ENCODE results near the gene TUBA1A. TPM values are rescaled to one million over a fixed set of nuclear protein-coding genes. Genes with fewer than 3 reads are reported as not detected.

TUBA1A gene
- total and polyA plus RNA-seq, 2 experiments from 2014 or later: 189 to 424 TPM

GRCh38 chr12:49200919-49201594, 12.2 kb upstream of the TUBA1A start:
- Histone ChIP-seq H3K4me3 (no peak overlapping the region), H2AFZ (no peak overlapping the region), H4K20me1 (replicated peaks; ENCODE audit: insufficient read depth) (no peaks in the 10 kb centered on the region), H3K27ac (ENCODE audit: low read depth) (peak overlapping the region; percentile 12; the same call in 1 of the 2 replicates), H3K9me2 (ENCODE audit: insufficient read depth) (no peaks in the 10 kb centered on the region), H3K4me1 (ENCODE audit: insufficient read depth) (peaks cover 15% of the 10 kb centered on the region), H3F3A (replicated peaks; ENCODE audit: low read depth) (no peaks in the 10 kb centered on the region), H3K79me2 (replicated peaks; ENCODE audit: insufficient read depth) (no peaks in the 10 kb centered on the region), H3K36me3 (ENCODE audit: insufficient read depth) (no peaks in the 10 kb centered on the region), H3K4me2 (0 out of 2 replicates have a peak overlapping the region, but pooled peaks have one; percentile 10), H3K27me3 (ENCODE audit: insufficient read depth) (no peaks in the 10 kb centered on the region)
- H3K27me3 Mint-ChIP-seq (ENCODE audit: insufficient read depth, low read depth, poor library complexity): no peaks in the 10 kb centered on the region
- peak overlapping the region; percentile 89 for H3K27ac Mint-ChIP-seq
- TF ChIP-seq ZNF114 (CRISPR knock-in tag; IDR thresholded peaks at IDR 0.05): no peak
- ATAC-seq (peak; percentile 65), DNase-seq (ENCODE audit: low spot score) (peak; percentile 72)
- peaks cover 32% of the 10 kb centered on the region for H3K4me1 Mint-ChIP-seq
- H3K4me3 Mint-ChIP-seq: peak overlapping the region; percentile 33; the same call in 2 of the 3 replicates
- no peaks in the 10 kb centered on the region for H3K9me3 Mint-ChIP-seq
- H3K36me3 Mint-ChIP-seq (ENCODE audit: low read depth): no peaks in the 10 kb centered on the region

- Histone ChIP-seq H3K27ac (ENCODE audit: low read depth) (no peak overlapping the region), H3K79me2 (replicated peaks; ENCODE audit: insufficient read depth) (no peaks in the 10 kb centered on the region), H3K4me1 (ENCODE audit: insufficient read depth) (peaks cover 15% of the 10 kb centered on the region), H2AFZ (peak overlapping the region; percentile 28; the same call in 1 of the 2 replicates), H3K27me3 (ENCODE audit: insufficient read depth) (no peaks in the 10 kb centered on the region), H3K36me3 (ENCODE audit: insufficient read depth) (no peaks in the 10 kb centered on the region), H3K9me2 (ENCODE audit: insufficient read depth) (no peaks in the 10 kb centered on the region), H3K4me3 (no peak overlapping the region; the same call in 1 of the 2 replicates), H3K4me2 (peak overlapping the region; percentile 45), H3F3A (replicated peaks; ENCODE audit: low read depth) (no peaks in the 10 kb centered on the region), H4K20me1 (replicated peaks; ENCODE audit: insufficient read depth) (no peaks in the 10 kb centered on the region)
- DNase-seq (ENCODE audit: low spot score) (peak; percentile 63), ATAC-seq (peak; percentile 85)
- Mint-ChIP-seq H3K4me1 (peaks cover 36% of the 10 kb centered on the region), H3K27me3 (ENCODE audit: insufficient read depth, low read depth, poor library complexity) (no peaks in the 10 kb centered on the region), H3K4me3 (peak overlapping the region; percentile 41), H3K9me3 (no peaks in the 10 kb centered on the region), H3K27ac (peak overlapping the region; percentile 83; the same call in 1 of the 2 replicates), H3K36me3 (ENCODE audit: low read depth) (no peaks in the 10 kb centered on the region)
- TF ChIP-seq NANOG (IDR thresholded peaks at IDR 0.05; ENCODE audit: borderline replicate concordance): no peak
- no peak for TF ChIP-seq EZH2 (IDR thresholded peaks at IDR 0.05; ENCODE audit: low read depth, unreplicated experiment)
- TF ChIP-seq JUNB (IDR thresholded peaks at IDR 0.05; ENCODE audit: unreplicated experiment): no peak
- TF ChIP-seq POLR2AphosphoS5 (IDR thresholded peaks at IDR 0.05; ENCODE audit: low read depth): no peak
- TF ChIP-seq EZH2phosphoT487 (IDR thresholded peaks at IDR 0.05; ENCODE audit: unreplicated experiment): no peak
- no peak for TF ChIP-seq ETS1 (IDR thresholded peaks at IDR 0.05)
- no peak for TF ChIP-seq ZNF114 (CRISPR knock-in tag; IDR thresholded peaks at IDR 0.05)
- TF ChIP-seq STAT1 (IDR thresholded peaks at IDR 0.05; ENCODE audit: unreplicated experiment): no peak
- TF ChIP-seq CTCF (conservative IDR thresholded peaks at IDR 0.05; ENCODE audit: low read depth in 2 of 2): no peak
Observed at GRCh38 chr12:49198431-49199155, 9.7 kb upstream of the TUBA1A start.

Data from GM23338 (cell line).